Activated T-cell treated with anti-CD3 and anti-CD28 coated beads, Interleukin-2, amount 50 U/mL, for 48 hours (primary cell): ENCODE results near the gene CAPN11.

Source experiments
- DNase-seq, 2 experiments: peaks; one replicate each; pipeline ENCODE4 v3.0.0-alpha.2; 2020

The CAPN11 gene

DNA sequence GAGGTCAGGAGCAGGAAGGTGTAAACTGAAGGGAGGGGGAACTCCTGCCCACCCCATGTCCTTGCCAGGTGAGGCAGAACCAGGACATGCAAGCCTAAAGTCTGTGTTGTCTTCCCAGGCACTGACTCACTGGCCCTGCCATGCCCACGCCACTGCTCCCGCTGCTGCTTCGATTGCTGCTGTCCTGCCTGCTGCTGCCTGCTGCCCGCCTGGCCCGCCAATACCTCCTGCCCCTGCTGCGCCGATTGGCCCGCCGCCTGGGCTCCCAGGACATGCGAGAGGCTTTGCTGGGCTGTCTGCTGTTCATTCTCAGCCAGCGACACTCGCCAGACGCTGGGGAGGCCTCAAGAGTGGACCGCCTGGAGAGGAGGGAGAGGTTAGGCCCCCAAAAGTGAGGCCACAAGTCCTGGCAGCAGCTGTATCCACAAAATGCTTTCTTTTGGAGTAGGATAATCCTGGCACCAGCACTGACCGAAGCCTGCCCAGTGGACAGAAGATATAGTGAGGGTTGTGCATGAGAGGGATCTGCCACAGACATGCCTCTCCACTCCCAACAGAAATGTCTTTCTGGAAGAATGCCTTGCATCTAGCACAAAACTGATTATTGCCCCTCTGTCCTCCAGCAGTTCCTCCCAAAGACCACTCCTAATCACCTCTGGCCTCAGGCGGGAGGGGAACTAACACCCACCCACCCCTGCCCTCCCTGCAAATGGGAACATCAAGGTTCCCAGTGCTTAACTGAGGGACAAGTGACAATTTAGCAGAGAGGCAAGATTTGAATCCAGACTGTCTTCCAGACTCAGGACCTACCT lies 58.9 kb downstream of the CAPN11 start:
- DNase-seq = no peak

- peak; percentile 42 to 62 for DNase-seq
Measured at GRCh38 chr6:44219053-44219814, 60.6 kb downstream of the CAPN11 start.

GRCh38 chr6:44219815-44220784 lies 61.5 kb downstream of the CAPN11 start:
- no peak for DNase-seq

DNA sequence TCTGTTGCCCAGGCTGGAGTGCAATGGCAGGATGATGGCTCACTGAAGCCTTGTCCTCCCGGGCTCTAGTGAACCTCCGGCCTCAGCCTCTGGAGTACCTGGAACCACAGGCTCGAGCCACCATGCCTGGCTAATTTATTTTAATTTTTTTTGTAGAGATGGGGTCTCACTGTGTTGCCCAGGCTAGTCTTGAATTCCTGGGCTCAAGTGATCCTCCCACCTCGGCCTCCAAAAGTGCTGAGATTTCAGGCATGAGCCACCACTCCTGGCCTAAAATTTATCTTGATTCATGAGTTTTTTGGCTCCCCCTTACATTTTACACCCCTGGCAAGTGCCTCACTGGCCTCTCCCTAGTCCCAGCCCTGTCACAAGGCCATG lies 62.3 kb downstream of the CAPN11 start:
- no peak for DNase-seq

DNA sequence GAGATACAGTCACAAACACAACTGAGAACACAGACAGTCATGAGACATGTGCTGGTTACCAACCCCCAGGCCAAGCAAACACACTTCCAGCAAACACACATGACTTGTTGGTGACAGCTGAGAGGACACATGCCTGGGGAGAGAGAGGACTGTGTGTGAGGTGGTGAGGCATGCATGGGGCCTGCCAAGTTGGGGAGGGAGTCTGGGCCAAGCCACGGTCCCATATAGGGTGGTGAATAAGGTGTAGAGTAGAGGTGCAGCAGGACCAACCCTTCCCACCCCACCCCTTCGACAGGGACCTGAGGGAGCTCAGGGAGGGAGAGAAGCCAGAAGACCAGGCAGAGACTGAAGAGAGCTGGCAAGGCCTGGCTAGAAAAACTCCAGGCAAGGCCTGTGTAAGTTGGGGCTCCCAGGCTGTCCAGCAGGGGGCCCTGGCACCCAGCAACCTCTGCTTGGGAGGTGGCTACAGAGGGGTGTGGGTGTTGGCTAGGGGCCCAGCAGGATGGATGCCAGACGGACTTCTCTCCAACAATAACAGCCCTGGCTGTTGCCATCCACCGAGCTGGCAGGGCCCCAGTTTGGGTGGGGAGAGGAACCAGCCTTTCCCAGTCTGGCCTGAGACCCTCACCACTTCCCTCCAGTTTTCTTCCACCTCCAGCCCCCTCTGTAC lies 62.8 kb downstream of the CAPN11 start:
- DNase-seq = peak; percentile 84 to 86

GRCh38 chr6:44221961-44222335 lies 63.3 kb downstream of the CAPN11 start:
- DNase-seq = no peak

- no peak for DNase-seq
Measured at GRCh38 chr6:44222486-44223318, 64.1 kb downstream of the CAPN11 start.

DNA sequence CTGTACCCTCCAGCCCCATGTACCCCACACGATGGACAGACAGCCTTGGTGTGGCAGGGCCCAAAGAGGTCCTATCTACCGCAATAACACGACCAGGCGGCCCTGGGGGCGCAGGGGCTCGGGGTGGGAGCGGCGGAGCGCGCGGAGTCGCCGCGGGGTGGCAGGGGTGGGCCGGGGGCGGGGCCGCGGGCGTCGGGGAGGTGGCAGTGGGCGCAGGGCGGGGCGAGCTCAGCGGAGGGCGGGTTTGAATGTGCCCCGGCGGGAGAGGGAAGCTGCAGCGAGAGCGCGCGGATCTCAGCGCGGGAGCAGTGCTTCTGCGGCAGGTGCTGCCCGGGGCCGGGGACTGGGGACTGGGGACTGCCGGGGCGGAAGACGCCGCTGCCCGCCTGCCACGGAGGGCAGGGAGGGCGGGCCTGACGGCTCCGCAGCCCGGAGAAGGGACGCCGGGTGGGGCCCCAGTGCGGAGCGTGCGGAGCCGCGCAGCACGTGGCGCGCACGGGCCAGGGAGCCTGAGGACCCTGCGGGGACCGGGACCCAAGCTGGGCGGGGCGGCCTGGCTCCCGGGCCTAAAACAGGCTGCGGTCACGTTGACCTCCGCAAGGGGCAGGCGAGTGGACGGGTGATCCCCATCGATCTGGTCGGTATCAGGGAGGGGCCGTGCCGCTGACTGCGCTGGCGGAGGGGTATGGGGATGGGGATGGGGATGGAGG lies 64.9 kb downstream of the CAPN11 start, which contains the start of gene SLC29A1:
TSS of gene SLC29A1 (plus strand) at position 277 of the 710 bp plus-strand sequence. CDS start 3,719 bp downstream, outside the sequence.
- DNase-seq = peak; percentile 88 to 92

DNA sequence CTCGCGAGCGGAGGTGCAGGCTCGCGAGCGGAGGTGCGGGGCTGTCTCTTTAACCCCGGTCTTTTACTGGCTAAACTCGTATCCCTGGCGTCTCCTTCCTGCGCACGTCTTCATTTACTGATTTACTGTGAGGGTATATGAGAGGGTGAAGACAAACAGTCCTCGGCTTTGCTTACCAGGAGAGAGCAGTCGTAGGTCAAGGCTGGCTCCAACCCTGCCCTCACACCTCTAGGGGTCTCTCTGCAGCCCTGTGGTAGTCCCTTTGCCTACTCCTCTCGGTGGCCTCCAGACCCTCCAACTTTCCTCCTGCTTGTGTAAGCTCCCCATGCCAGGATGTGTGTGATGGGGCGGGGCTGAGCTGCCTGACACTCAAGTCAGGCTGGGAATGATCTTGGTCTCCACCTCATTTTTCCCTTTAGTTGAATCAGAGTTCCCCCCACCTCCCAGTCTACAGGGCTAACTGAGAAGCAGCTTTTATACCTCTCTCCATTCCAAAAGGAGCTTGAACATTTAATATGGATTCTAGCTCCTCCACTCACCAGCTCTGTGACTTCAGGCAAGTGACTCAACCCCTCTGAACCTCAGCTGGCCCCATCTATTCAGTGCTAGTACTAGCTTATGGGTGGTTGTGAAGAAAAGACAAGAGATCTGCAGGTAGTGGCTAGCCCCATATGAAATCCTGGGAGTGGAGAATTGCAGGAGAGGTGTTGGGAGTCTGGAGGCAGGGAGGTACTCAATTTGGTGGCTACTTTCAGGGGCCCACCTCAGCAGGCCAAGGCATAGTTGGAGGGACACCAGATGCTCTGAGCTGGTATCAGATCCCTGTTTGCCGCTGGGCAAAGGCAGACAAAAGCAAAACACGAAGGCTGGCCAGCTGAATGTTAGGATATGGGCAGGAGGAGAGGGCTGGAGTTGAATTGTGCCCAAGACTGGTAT lies 65.7 kb downstream of the CAPN11 start:
- peak; percentile 48 to 49 for DNase-seq

DNA sequence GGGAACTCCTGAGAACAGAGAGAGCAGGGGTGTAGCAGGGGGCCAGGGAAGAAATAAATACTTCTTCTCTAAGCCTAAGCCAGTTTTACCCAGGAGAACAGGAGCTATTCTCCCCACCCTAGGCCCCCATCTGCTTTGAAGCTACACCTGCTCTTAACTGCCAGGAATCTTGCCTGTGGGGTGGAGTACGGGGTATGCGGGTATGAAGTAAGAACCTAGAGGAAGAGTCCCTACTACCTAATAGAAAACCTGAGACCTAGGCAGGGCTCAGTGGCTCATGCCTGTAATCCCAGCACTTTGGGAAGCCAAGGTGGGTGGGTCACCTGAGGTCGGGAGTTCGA lies 66.3 kb downstream of the CAPN11 start:
- DNase-seq = no peak

DNA sequence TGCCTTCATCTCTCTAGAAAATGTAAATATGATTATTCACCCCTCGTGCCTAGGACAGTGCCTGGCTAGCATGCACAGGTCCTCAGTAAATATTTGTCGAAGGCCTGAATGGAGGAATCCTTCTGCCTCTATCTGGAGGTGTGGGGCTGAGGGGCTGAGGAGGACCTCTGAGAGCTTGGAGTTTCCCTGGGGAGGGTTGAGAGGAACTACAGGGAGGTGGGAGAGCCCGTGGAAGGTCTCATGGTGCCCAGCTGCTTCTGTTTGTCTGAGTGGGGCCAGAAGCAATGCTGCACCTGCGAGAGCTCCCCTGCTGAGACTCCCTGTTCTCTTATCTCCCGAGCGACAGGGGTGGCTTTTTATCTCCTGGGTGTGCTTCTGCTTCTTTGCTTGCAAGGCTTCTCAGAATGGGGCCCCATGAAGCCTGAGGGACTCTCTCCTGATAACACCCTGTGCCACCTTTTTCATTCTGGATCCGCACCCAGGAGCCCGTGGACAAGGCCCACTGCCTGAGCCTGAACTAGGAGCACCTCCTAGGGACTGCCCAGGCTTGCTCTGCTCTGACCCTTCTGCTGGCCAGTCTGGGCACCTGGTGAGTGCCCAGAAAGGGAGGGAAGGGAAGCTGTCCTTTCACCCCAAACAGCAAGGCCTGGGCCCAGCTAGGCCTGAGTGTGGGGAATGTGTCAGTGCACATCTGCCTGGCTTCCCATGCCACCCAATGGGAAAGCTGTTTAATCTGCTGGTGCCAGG lies 67.1 kb downstream of the CAPN11 start:
- no peak for DNase-seq

DNA sequence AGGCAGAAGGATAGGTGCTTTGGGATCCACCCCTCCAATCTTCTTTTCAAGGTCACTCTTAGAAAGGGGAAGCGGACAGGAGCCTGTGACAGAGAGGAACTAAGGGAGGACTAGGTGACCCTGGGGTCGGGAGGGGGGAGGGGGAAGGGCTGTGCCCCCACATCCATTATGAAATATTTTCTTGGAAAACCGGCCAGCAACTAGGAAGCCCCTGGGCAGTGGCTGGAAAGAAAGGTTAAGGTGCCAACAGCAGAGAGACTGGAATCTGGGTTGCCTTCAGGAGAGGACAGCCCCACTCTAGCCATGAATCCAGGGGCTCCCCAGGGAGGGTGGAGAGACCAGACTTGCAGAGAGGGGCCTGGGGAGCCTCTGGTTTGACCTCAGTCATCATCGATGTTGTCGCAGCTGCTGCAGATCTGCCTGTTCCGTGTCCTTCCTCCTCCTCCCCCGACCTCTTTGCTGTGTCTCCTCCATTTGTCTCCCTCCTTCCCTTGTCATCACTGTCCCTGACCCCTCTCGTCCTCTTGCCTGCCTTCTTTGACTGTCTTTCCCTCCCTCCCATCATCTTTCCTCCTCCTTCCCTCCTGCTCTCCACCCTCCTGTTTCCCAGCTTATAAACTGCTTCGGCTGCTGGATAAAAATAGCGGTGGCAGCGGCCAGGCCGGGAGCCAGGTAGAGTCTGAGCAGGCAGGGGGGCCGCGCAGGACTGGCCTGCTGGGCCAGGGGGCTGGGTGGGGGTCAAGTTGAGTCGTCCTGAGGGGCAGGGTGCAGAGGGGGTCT lies 67.9 kb downstream of the CAPN11 start:
- DNase-seq = no peak

GRCh38 chr6:44227148-44227793 lies 68.7 kb downstream of the CAPN11 start:
- DNase-seq = peak in 1 of 2 experiments; percentile 13

DNA sequence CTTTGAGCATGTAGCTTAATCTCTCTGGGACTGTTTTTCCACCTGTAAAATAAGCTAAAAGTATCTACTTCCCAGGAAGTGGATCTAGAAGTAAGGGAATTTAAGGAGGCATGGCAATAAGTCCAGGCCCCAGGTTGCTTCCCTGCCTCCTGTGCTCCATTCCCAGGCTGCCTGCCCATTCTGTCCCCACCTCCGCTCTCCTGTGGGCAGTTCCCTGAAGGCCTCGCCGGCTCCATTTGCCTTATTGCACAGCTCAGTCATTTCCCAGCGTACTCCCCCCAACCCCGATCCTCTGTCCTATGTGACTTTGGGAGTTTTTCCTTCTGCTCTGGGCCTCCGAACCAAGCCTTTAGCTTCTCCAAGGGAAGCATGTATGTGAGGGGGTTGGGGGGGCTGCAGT lies 69.4 kb downstream of the CAPN11 start:
- no peak for DNase-seq

GRCh38 chr6:44228433-44228832 lies 69.8 kb downstream of the CAPN11 start:
- peak in 1 of 2 experiments; percentile 16 for DNase-seq

GRCh38 chr6:44228836-44229235 lies 70.2 kb downstream of the CAPN11 start:
- peak in 1 of 2 experiments; percentile 11 for DNase-seq

DNA sequence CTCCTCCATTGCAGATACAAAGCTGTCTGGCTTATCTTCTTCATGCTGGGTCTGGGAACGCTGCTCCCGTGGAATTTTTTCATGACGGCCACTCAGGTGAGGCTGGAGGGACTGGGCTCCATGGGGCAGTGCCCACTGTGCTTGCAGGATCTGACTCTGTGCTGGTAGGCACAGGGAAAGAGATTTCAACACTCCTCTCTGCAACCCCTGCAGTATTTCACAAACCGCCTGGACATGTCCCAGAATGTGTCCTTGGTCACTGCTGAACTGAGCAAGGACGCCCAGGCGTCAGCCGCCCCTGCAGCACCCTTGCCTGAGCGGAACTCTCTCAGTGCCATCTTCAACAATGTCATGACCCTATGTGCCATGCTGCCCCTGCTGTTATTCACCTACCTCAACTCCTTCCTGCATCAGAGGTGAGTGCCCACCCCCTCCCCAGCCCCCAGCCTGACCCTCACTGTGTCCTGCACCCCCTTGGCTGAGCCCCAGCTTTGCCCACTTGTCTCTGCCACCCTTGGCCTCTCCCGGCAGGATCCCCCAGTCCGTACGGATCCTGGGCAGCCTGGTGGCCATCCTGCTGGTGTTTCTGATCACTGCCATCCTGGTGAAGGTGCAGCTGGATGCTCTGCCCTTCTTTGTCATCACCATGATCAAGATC lies 70.9 kb downstream of the CAPN11 start:
- no peak for DNase-seq
